Measurements from ENCODE around the gene MAP2K6.

GRCh38 chr17:69573396-69573795 lies 158.9 kb downstream of the MAP2K6 start:
- TF ChIP-seq CTCF (IDR thresholded peaks at IDR 0.05) = no peak
- no peak for TF ChIP-seq POLR2A (IDR thresholded peaks at IDR 0.05)
